ENCODE measurements around the gene NAALADL2.

The NAALADL2 gene

DNA sequence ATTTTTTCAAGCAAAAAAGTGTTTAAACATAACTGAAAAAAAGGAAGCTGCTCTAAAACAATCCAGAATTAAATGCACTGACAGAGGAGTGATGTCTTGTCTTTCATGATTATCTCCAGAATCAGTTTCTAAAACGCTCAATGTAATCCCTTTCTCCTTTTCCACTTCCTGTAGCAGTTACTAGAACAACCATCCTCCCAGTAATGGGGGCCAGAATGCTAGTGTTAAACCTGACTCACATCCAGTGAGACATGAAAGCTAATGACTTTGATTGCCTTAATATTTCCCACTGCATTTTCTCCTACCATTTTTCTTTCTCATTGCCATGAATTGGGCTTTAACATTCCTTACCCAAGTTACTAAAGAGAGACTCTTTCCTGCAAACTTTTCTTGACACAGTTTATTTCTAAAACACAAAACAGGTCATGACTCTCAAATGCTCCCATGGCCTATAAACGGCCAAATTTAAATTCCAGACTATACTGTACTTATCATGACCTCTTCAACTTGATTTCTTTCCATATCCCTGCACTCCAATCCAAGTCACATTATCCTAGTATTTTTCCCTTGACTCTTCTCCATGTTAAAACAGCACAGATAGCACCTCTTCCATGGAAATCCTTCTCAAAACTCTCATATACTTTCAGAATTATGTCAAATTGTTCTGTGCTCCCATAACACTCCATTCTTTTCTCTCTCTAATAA is 341.4 kb downstream of the NAALADL2 start:
- DNase-seq (ENCODE audit: low read depth in 2 of 2) = no peak

- DNase-seq (ENCODE audit: low read depth in 2 of 2) = no peak
These were observed 348.2 kb downstream of the NAALADL2 start for GRCh38 chr3:175207361-175207760.

DNA sequence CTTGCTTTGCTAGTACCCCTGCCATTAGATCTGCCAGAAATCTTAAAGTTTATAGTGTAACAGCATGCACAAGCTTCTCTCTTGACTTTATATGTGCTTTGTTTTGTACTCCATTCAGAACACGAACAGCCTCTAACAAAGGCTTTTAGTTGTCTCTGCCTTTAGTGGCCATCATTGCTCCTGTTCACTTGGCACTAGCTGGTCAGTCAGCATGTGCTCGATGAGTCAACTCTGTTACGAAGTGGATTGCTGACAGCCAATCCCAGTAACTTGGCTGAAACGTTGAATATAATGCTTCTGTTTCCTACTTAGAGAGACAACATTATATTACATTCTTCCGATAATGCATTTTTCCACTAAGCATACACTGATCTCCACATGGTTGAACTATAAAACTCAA is 349.2 kb downstream of the NAALADL2 start:
- DNase-seq (ENCODE audit: low read depth in 2 of 2) = no peak

DNA sequence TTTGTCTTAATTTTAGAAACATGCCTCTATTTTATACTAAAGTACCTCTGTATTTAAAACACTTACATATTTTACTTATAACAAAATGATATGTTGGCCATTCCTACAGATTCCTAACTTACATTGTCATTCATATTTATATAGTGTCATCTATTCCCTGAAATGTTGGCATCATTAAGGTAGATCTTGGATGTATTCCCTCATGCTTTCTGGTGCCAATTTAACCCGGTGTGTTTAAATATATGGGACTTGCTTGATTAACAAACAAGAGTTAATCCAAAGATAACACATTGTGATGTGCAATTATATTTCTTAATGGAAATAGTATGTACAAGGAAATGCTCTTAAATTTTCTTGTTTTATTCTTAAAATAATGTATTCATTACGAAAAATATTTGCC is 352.3 kb downstream of the NAALADL2 start:
- DNase-seq (ENCODE audit: low read depth in 2 of 2) = no peak

- DNase-seq (ENCODE audit: low read depth in 2 of 2) = peak; percentile 11 to 18
These were observed 353.8 kb downstream of the NAALADL2 start for GRCh38 chr3:175212896-175213295.

- no peak for DNase-seq (ENCODE audit: low read depth in 2 of 2)
These were observed 355.1 kb downstream of the NAALADL2 start for GRCh38 chr3:175214216-175214615.

GRCh38 chr3:175215833-175216232 is 356.7 kb downstream of the NAALADL2 start:
- DNase-seq (ENCODE audit: low read depth in 2 of 2) = no peak

DNA sequence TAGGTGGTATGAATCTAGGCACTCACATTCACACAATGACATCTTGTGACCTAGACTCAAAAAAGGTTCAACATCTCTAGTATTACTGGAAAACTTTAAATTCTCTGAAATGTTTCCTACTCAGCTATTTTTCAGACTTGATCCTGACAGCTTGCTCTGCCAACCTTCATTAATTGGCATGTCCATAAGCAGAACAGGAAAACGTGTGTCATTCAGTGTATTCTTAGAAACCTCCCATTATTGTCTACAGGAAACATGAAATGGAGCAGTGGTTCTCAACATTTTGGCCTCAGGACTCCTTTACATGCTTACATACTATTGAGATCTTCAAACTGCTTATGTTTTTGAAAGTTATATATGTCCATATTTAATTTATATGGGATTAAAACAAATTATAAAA is 363.2 kb downstream of the NAALADL2 start:
- no peak for DNase-seq (ENCODE audit: low read depth in 2 of 2)

- DNase-seq (ENCODE audit: low read depth in 2 of 2) = no peak
These were observed 364.9 kb downstream of the NAALADL2 start for GRCh38 chr3:175224051-175224450.

GRCh38 chr3:175226444-175226843 is 367.3 kb downstream of the NAALADL2 start:
- no peak for DNase-seq (ENCODE audit: low read depth in 2 of 2)

DNA sequence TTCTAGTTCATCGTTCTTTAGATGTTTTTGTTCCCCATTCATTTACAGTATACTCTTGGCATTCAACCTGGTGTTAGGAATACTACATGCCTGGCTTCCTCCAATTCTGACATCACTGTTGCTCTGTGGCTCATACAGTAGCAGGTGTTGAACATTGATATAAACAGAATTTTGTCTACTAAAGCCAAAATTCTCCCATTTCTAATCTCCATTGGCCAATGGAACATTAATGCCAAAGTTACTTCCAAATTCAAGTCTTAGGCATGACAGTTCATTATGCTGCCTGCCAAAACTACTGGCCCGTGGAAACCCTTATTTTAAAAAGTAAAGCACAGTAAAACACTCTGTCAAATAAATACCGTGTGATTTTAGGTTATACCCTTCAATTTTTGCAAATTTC is 368.0 kb downstream of the NAALADL2 start:
- DNase-seq (ENCODE audit: low read depth in 2 of 2) = no peak

GRCh38 chr3:175233957-175234940 is 375.1 kb downstream of the NAALADL2 start:
- DNase-seq (ENCODE audit: low read depth in 2 of 2) = no peak

DNA sequence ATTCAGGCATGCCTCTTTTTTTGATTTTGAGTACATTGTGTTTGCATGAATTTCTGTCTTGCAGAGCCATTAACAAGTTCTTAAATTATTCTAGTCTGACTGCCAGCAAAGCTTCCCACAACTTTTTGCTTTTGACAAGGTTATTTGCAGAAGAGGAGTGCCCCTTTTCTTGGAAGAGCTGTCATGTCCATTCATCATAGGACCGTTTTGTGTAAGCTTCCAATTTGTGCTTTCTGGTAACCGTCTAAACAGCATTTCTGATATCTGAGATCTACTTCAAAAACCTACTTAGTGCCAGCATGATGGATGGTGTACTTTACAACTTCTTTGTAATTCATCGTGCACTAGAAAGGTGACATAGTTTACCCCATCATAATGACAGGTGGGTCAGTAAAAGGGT is 379.7 kb downstream of the NAALADL2 start:
- no peak for DNase-seq (ENCODE audit: low read depth in 2 of 2)

GRCh38 chr3:175240921-175241320 is 381.8 kb downstream of the NAALADL2 start:
- DNase-seq (ENCODE audit: low read depth in 2 of 2) = no peak

DNA sequence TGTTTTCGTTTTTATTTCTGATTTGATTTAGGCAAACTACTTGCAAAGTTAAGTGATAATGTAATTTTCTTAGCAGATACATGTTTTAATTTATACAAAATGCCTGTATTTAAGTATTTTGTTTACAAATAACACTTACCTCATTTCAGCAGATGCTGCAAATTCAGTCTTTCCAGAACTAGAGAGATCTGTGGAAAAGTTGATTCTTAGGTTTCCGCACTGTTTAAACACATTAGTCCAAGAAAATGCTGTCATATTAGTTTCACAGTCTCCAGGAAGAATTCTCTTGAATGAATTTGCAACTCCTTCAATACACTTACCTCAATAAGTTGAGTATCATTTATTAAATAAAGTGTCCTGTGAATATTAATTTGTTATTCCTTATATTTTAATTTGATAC is 383.1 kb downstream of the NAALADL2 start:
- no peak for DNase-seq (ENCODE audit: low read depth in 2 of 2)

DNA sequence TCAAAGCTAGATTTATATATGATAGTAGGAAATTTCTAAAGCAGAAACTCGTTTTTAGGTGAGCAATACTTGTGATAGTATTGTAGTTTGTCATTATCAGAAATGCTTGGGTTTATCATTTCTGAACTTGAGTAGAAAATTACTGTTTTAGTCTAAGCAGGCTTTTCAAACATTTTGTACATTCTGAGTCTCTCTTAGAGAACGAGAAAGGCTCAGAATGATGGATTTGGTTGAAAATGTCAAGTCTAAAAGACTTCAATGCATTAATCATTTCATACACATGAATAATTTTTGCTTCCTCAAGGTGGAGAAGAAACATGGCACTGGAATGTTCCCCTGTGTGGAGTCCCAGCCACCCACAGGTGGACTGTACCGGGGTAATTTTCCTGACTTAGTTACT is 387.1 kb downstream of the NAALADL2 start:
- no peak for DNase-seq (ENCODE audit: low read depth in 2 of 2)

- DNase-seq (ENCODE audit: low read depth in 2 of 2) = no peak
These were observed 387.6 kb downstream of the NAALADL2 start for GRCh38 chr3:175246766-175247165.

DNA sequence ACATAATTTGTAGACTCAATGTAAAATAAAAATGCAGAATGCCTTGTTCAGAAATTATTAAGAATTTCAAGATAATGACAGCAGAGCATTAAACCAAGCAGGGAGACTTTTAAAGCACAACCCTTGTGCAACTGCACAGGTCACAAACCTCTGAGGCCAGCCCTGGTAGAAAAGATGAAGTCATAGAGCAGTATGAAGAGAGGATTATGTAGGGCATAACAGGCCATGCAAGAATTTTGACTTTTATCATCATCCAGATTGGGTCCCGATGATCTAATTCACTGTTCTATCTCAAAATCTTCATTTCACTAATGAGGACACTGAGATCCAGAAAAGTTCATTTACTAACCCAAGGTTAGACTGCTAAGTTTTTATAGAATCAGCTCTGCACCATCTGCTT is 388.5 kb downstream of the NAALADL2 start:
- DNase-seq (ENCODE audit: low read depth in 2 of 2) = no peak

DNA sequence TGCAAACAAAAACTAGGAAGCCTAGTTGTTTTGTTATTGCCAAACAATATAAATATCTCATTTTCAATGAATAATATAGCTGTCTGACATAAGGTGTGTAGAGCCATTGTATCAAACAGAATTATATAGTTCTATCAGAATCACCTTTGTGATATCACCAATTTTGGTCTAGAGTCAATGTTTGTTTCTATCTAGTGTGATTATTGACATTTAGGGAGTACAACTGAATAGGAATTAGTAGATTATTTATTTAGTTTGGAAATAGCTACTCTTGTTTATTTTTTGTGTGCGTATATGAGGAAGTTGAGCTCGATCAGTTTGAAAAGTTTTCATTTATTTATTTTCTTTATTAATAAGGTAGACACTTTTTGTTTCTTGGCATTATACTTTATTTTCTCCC is 389.7 kb downstream of the NAALADL2 start:
- DNase-seq (ENCODE audit: low read depth in 2 of 2) = no peak

GRCh38 chr3:175255698-175256097 is 396.6 kb downstream of the NAALADL2 start:
- DNase-seq (ENCODE audit: low read depth in 2 of 2) = peak in 1 of 2 experiments; percentile 23

GRCh38 chr3:175257123-175257522 is 398.0 kb downstream of the NAALADL2 start:
- no peak for DNase-seq (ENCODE audit: low read depth in 2 of 2)

- no peak for DNase-seq (ENCODE audit: low read depth in 2 of 2)
These were observed 399.6 kb downstream of the NAALADL2 start for GRCh38 chr3:175258763-175259162.
